HG03045 (cell line): ENCODE data around the gene PANK1.

ENCODE experiments used
- ATAC-seq: cut with Tn5 transposase; IDR thresholded peaks from one replicate; pipeline ENCODE4 v1.9.1; 2021; ENCODE audit warnings: mild to moderate bottlenecking, moderate library complexity; ENCODE audit not compliant: unreplicated experiment

Gene PANK1

GRCh38 chr10:89540420-89540949, 104.6 kb downstream of the PANK1 start:
- no peak for ATAC-seq

GRCh38 chr10:89537364-89537763, 107.7 kb downstream of the PANK1 start:
- no peak for ATAC-seq

GRCh38 chr10:89536013-89536354, 109.1 kb downstream of the PANK1 start:
- ATAC-seq = no peak

- no peak for ATAC-seq
Observed at GRCh38 chr10:89535171-89536012, 109.7 kb downstream of the PANK1 start, which contains the start of gene SLC16A12. TSS of gene SLC16A12 (minus strand) at chr10:89535594. CDS start at chr10:89462578, 73,016 bp downstream.

GRCh38 chr10:89534826-89535166, 110.2 kb downstream of the PANK1 start:
- ATAC-seq = no peak
